Measurements from ENCODE around the gene HMG20B. TPM values are rescaled to one million over a fixed set of nuclear protein-coding genes. Genes with fewer than 3 reads are reported as not detected.

HMG20B gene
- total RNA-seq, 2 experiments from 2014 or later: 37.1 to 41.6 TPM

DNA sequence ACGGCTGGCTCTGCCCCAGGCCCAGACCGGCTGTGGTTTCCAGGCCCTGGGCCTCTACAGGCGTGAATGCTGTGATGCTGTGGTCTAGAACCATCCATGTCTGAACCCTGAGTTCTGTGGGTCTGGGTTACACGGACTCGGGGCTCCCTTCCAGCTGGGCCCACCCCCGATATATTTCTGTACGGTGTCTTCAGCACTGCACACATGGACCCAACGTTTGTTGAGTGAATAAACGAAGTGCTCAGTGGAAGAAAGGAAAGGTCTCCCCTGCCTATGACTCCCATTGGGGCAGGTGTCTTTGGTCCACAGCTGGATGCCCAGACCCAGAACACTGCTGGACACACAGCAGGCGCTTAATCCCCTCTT, 27.1 kb upstream of the HMG20B start:
- DNase-seq: no peak
- H3K4me3 Mint-ChIP-seq: no peak overlapping the region
- peak overlapping the region; percentile 36 for H3K27ac Mint-ChIP-seq
- H3K9me3 Mint-ChIP-seq: no peaks in the 10 kb centered on the region
- H3K27me3 Mint-ChIP-seq: no peaks in the 10 kb centered on the region
- peaks cover 7% of the 10 kb centered on the region for H3K4me1 Mint-ChIP-seq
- H3K36me3 Mint-ChIP-seq: peaks cover 10% of the 10 kb centered on the region

DNA sequence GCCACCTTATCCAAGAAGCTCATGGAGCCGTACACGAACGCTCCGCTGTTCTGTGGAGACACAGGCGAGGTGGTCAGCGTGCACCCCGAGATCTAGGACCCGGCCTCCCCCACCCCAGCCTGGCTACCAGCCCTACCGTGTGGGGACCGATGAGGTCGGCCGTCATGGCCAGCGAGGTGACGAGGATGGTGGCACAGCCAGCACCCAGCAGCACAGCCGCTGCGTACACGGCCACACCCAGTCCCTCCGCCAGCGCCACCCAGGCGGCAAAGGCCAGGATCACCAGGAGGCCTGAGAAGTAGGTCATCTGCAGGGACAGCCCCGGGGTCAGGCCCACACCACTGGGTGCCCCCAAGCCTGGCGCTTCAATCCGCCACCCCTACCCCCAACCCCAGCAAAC, 26.6 kb upstream of the HMG20B start:
- Mint-ChIP-seq H3K27me3 (no peaks in the 10 kb centered on the region), H3K36me3 (peaks cover 12% of the 10 kb centered on the region), H3K4me3 (no peak overlapping the region), H3K4me1 (peaks cover 7% of the 10 kb centered on the region), H3K9me3 (no peaks in the 10 kb centered on the region), H3K27ac (peak overlapping the region; percentile 36)
- DNase-seq: no peak

DNA sequence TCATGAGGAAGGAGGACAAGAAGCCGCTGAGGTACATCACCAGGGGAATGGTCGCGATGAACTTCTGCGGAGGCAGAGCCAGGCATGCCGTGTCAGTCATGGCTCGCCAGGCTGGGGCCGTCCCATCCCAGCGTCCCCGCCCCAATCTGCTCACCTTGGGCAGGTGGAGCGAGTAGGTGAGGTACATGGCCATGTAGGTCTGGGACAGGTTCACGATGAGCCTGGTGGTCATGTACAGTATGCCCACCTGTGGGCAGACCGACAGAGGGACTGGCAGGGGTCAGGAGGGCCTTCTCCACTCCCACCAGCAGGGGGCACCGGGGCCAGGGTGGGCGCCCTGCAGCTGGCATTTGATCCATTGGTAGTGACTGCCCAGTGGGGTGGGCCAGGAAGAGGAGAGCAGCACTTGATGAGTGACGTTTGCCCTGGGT, 25.4 kb upstream of the HMG20B start:
- peaks cover 12% of the 10 kb centered on the region for H3K4me1 Mint-ChIP-seq
- no peaks in the 10 kb centered on the region for H3K9me3 Mint-ChIP-seq
- DNase-seq: peak; percentile 44
- no peak overlapping the region for H3K4me3 Mint-ChIP-seq
- H3K27ac Mint-ChIP-seq: no peak overlapping the region
- no peaks in the 10 kb centered on the region for H3K27me3 Mint-ChIP-seq
- H3K36me3 Mint-ChIP-seq: peaks cover 12% of the 10 kb centered on the region

DNA sequence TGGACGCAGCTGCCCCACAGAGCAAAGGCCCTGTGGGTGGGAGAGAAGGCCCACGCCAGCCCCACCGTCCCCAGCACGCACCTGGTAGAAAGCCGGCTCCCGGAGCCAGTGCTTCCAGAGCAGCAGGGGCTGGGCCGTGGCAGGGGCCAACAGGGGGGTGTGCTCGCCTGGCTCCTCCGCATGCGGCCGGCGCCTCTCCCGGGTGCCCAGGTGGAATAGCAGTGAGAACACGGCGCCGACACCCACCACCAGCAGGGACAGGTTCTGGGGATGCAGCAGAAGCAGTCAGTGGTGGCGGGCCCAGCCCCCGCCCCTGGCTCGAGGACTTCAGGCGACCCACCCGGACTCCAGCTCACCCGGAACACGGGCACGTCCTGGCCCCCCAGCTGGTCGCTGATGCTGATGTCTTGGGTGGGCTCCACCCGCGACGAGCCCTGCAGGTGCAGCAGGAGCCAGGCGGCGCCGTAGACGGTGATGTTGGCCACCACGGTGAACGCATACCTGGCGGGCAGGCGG, 24.9 kb upstream of the HMG20B start:
- Mint-ChIP-seq H3K9me3 (no peaks in the 10 kb centered on the region), H3K27ac (no peak overlapping the region), H3K36me3 (peaks cover 12% of the 10 kb centered on the region), H3K4me1 (peaks cover 12% of the 10 kb centered on the region), H3K27me3 (no peaks in the 10 kb centered on the region), H3K4me3 (no peak overlapping the region)
- DNase-seq: no peak

DNA sequence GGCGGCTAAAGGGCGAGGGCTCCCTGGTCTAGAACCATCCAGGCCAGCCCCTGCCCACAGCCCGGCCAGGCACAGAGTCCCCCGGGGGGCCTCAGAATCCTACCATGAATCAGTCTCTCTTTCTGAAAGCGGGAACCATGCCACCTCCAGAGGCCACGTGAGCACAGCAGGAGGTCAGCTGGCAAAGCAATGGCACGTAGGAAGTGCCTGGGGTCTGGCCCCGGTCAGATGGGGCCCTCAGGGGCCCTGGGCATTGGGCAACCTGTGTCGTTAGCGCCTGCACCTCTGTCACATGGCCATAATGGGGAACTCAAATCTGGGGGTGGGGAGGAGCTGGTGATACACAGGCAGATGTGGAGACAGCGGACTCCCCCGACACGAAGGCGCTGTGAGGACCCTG, 24.1 kb upstream of the HMG20B start:
- peaks cover 16% of the 10 kb centered on the region for H3K4me1 Mint-ChIP-seq
- no peak overlapping the region for H3K27ac Mint-ChIP-seq
- H3K9me3 Mint-ChIP-seq: no peaks in the 10 kb centered on the region

DNA sequence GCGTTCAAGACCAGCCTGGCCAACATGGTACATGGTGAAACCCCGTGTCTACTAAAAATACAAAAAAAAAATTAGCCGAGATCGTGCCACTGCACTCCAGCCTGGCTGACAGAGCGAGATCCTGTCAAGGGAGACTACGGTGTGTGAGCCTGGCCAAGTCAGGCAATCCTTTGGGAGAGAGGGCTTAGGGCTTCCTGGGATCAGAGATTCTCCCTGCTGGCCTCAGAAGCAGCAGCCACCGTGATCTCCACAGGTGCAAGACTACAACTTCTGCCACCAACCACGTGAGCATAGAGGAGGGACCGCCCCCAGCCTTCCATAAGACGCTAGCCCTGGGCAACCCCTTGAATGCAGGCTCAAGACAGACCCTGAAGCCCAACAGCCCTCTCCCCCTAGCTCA, 22.9 kb upstream of the HMG20B start:
- Mint-ChIP-seq H3K4me1 (peaks cover 22% of the 10 kb centered on the region), H3K36me3 (peaks cover 14% of the 10 kb centered on the region), H3K9me3 (no peaks in the 10 kb centered on the region), H3K27me3 (no peaks in the 10 kb centered on the region), H3K4me3 (no peak overlapping the region), H3K27ac (no peak overlapping the region)
- DNase-seq: no peak

More for the DNA sequence above, 24.1 kb upstream of the HMG20B start:
- Mint-ChIP-seq H3K4me3 (no peak overlapping the region), H3K27me3 (no peaks in the 10 kb centered on the region), H3K36me3 (peaks cover 13% of the 10 kb centered on the region)
- DNase-seq: no peak

DNA sequence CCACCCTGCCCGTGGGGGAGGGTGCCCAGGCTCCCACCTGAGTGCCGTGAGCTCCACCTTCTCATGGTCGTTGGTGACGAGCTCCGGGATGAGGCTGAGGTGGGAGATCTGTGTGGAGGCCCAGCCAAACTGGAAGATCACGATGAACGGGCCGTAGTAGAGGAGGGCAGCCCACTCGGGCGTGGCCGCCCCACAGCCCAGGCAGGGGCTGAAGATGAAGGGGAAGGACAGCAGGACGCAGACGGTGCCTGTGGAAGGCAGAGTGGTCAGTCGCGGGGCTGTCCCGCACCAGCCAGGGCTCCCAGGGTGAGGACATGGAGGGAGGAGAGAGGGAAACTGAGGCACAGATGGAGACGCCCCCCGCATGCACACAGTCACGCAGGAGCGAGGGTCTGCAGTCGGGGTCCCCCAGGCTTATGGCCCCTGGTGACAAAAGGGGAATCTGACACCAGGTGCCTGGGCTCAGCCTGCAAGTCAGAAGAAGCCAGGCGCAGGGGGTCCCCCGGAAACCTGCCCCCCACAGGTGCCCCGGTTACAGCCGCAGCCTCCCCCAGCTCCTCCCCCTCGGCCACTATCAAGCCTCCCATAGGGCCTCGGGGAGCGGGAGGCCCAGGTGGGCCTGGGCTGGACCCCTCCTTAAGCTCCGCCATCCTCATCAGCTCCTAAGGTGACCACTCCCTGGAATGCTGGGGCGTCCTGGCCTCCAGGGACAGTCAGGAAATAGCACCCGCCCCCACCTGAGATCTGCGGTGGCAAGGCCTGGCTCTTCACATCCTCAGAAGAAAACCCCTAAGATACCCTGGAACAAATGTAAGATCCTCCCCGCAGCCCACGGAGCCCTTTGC, 21.6 kb upstream of the HMG20B start:
- no peak for DNase-seq
- Mint-ChIP-seq H3K27ac (peak overlapping the region; percentile 1), H3K27me3 (no peaks in the 10 kb centered on the region), H3K4me3 (no peak overlapping the region), H3K9me3 (no peaks in the 10 kb centered on the region), H3K36me3 (peaks cover 16% of the 10 kb centered on the region), H3K4me1 (peaks cover 27% of the 10 kb centered on the region)

DNA sequence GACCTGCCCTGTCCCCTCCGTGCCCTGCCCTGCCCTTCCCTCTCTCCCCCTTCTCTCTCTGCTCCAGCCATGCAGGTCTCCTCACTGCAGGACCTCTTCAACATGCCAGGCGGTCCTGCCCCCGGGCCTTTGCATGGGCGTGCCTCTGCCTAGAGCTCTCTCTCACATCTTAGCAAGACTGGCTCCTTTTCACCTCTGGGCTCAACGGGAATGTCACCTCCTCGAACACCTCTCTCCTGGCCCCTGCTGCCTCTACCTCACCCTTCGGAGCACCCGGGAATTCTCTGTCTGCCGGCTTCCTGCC, 21.0 kb upstream of the HMG20B start:
- no peaks in the 10 kb centered on the region for H3K9me3 Mint-ChIP-seq
- no peaks in the 10 kb centered on the region for H3K27me3 Mint-ChIP-seq
- H3K4me1 Mint-ChIP-seq: peaks cover 29% of the 10 kb centered on the region
- H3K27ac Mint-ChIP-seq: no peak overlapping the region
- H3K36me3 Mint-ChIP-seq: peaks cover 16% of the 10 kb centered on the region
- no peak overlapping the region for H3K4me3 Mint-ChIP-seq
- no peak for DNase-seq

DNA sequence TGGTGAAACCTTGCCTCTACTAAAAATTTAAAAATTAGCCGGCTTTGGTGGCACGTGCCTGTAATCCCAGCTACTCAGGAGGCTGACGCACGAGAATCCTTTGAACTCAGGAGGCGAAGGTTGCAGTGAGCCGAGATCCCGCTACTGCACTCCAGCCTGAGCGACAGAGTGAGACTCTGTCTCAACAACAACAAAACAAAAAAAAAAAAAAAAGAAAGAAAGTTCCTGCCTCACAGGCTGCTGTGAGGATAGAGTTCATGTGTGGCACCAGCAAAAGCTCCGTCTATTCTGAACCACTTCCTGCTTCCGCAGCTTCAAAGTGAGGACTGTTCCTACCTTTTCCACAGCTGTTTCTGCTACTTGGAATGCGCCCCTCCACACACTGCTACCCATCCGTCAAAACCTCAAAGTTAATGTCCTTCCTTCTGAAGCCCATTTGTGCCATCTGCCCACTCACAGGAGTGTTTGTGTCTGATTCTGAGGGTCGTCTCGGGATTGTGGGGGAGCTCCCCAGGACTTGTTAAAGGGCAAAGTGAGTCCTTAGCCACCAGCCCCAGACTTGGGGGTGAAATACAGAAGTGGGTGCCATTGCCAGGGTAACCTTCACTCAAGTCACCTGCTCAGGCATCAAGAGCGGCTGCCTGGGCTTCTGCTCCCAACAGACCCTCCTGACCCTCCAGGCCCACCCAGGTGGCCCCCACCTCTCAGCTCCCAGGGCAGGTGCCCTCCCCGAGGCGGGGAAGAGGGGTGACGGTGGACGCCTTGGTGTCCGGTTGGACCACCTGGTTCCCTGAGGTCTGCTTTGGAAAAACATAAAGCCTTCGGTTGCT, 18.3 kb upstream of the HMG20B start:
- no peaks in the 10 kb centered on the region for H3K27me3 Mint-ChIP-seq
- H3K4me1 Mint-ChIP-seq: peaks cover 32% of the 10 kb centered on the region
- DNase-seq: no peak
- H3K36me3 Mint-ChIP-seq: peaks cover 16% of the 10 kb centered on the region
- no peaks in the 10 kb centered on the region for H3K9me3 Mint-ChIP-seq
- H3K4me3 Mint-ChIP-seq: peak overlapping the region; percentile 93
- H3K27ac Mint-ChIP-seq: peak overlapping the region; percentile 89

DNA sequence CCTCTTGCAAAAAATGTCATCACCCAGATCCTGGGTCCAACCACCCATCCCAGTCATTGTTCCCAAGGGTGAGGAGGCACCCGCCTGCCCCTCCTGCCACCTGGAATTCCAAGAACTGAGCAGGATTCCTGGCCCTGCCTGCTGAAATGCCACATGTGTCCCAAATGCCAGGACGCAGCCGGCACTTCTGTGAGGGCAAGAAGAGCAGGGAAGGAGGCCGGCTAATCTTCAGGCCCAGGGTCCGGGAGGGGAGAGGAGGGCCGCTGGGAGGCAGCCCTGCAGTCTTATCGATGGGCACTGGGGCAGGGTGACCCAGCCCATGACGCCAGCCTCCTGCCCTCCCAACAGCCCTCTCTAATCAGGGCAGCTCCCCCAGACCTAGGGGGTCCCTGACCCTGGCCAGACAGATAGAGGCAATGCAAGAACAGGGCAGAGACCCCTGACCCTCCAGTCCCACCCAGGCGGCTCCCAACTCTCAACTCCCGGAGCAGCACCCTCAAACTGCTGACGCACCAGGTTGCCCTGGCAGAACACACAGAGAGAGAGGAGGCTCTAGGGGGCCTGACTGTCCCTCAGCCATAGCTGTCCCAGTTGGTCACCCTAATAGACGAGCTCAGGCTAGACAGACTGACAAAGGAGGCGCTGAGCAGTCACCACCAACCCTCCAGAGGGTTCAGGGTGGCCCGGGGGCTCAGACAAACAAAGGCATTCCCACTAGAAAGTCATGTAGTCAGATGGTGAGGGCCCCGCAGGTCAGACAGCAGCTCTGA, 16.9 kb upstream of the HMG20B start:
- DNase-seq: no peak
- no peaks in the 10 kb centered on the region for H3K9me3 Mint-ChIP-seq
- H3K36me3 Mint-ChIP-seq: peaks cover 12% of the 10 kb centered on the region
- H3K4me3 Mint-ChIP-seq: peak overlapping the region; percentile 93
- H3K4me1 Mint-ChIP-seq: peaks cover 32% of the 10 kb centered on the region
- H3K27ac Mint-ChIP-seq: peak overlapping the region; percentile 79
- H3K27me3 Mint-ChIP-seq: no peaks in the 10 kb centered on the region

DNA sequence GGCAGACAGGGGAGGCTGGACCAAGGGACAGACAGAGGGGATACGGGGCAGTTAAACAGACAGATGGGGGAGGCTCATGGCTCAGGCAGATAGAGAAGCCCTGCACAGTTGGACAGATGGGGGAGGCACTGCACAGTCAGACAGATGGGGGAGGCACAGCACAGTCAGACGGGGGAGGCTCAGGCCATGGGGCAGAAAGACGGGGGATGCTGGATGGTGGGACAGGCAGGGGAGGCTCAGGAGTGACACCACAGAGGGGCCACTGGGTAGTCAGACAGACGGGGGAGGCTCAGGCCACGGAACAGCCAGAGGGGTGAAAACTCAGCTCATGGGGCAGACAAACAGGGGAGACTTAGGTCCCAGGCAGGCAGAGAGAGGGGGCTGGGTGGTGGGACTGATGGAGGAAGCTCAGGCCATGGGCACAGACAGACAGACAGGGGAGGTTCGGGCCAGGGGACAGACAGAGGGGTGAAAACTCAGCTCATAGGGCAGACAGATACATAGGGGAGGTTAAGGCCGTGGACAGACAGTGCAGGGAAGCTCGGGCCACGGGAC, 16.2 kb upstream of the HMG20B start:
- no peak for DNase-seq
- Mint-ChIP-seq H3K36me3 (peaks cover 12% of the 10 kb centered on the region), H3K4me1 (peaks cover 31% of the 10 kb centered on the region)

DNA sequence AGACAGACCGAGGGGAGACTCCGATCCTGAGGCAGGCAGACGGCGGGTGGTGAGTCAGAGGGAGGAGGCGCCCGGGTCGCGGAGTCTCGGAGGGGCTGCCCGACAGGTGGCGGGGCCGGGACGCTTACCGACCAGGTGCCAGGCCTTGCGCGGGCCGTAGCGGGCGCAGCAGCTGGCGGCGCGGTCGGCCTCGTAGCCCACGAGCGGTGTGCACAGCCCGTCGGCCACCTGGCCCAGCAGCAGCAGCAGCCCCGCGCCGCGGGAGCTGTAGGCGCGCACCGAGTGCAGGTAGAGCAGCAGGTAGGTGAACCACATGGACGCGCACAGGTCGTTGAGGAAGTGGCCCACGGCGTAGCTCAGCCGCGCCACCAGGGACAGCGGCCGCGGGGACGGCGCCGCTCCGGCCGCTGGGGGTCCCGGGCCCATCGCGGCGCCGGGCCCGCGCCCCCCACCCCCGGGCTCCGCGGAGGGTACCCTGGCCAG, 15.7 kb upstream of the HMG20B start:
- peaks cover 12% of the 10 kb centered on the region for H3K36me3 Mint-ChIP-seq
- DNase-seq: peak; percentile 82
- no peaks in the 10 kb centered on the region for H3K9me3 Mint-ChIP-seq
- H3K4me1 Mint-ChIP-seq: peaks cover 26% of the 10 kb centered on the region
- H3K27ac Mint-ChIP-seq: peak overlapping the region; percentile 79
- no peaks in the 10 kb centered on the region for H3K27me3 Mint-ChIP-seq
- H3K4me3 Mint-ChIP-seq: peak overlapping the region; percentile 93

More for the DNA sequence above, 16.2 kb upstream of the HMG20B start:
- Mint-ChIP-seq H3K27ac (peak overlapping the region; percentile 79), H3K4me3 (peak overlapping the region; percentile 93), H3K27me3 (no peaks in the 10 kb centered on the region), H3K9me3 (no peaks in the 10 kb centered on the region)

DNA sequence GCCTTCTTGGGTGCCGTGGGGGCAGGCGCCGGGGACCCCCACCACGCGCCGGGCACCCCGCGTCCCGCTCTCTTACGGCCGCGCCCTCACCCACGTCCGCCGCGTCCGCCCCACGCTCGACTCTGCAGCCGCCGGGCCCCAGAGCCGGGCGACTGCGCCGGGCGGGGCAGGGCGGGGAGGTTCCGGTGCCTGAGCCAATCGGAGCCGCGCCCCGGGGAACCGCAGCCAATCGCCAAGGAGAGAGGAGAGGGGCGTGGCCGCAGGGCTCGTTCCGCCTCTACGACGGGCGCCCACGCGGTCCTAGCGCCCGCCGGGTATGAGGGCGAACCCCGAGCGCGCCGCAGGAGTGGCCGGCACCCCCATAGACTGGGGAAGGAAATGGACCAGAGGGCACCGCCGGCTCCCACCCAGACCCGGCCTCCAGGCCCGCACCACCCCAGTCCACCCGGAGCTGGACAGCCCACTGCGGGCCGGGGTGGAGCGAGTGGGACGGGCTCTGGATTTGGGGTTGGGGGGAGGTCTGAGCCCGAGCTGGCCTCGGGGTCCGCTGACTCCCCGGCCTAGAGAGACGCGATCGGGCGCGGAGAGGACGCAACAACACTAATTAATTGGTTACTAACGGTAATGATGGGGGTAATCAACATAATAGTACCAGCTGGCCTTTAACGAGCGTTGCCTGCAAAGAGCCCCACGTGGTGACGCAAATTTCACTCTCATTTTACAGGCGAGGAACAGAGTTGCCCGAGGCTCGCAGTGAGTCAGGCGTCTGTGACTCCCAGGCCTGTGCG, 15.1 kb upstream of the HMG20B start, which contains the start of gene MFSD12:
MFSD12 (minus strand) TSS at position 126 of the 788 bp plus-strand sequence. CDS start 183 bp downstream, outside the sequence.
- Mint-ChIP-seq H3K36me3 (peaks cover 12% of the 10 kb centered on the region), H3K27me3 (no peaks in the 10 kb centered on the region), H3K4me3 (peak within 1 kb of the TSS; percentile 93), H3K4me1 (peaks cover 26% of the 10 kb centered on the region), H3K27ac (peak within 1 kb of the TSS; percentile 85), H3K9me3 (no peaks in the 10 kb centered on the region)
- peak; percentile 98 for DNase-seq
